CMK (cell line): ENCODE data around the gene ID1.
"Not testable (repeated sequence)": the region's sequence is repeated elsewhere in the genome, so short reads cannot be mapped to it uniquely, and the experiment has no call there.

Source experiments
- DNase-seq: peaks from one replicate; pipeline ENCODE4 v3.0.0-alpha.2; 2010; ENCODE audit warnings: low read depth

ID1 gene

DNA sequence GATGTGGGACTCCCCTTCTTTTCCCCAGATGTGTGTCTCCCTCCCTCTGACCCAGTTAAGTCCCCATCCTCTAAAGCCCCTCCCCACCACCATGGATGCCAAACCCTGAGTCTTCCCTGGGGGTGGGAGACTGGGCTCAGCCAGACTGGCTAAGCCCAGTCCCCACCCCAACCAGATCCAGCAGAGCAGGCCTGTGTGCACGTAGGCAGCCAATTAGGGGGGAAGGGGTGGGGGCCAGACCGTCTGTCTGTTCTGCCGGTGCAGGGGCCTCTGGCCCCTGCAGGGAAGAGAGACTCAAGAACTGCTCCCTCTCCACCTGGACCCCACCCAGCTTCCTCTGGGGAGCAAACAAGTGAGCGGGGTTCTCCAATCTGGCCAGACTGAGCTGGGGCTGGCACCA lies 33.2 kb downstream of the ID1 start:
- no peak for DNase-seq

GRCh38 chr20:31638816-31639215 lies 33.7 kb downstream of the ID1 start:
- no peak for DNase-seq

DNA sequence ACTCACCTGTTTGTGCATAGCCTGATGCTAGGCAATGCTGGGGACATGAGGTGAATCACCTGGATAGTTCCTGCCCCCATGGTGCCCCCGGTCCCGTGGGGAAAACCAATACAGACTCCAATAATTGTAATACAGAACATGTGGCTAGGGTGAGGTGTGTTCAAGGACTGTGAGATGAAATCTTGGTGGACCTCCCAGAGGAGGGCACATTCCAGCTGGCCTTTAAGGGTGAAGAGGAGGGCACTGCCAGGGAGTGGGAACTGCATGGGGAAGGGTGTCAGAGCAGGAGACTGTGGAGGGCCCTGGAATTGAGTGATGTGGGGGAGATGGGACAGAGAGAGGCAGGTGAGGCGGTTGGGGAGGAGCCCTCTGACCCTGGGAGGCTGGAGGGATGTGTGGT lies 35.2 kb downstream of the ID1 start:
- no peak for DNase-seq

DNA sequence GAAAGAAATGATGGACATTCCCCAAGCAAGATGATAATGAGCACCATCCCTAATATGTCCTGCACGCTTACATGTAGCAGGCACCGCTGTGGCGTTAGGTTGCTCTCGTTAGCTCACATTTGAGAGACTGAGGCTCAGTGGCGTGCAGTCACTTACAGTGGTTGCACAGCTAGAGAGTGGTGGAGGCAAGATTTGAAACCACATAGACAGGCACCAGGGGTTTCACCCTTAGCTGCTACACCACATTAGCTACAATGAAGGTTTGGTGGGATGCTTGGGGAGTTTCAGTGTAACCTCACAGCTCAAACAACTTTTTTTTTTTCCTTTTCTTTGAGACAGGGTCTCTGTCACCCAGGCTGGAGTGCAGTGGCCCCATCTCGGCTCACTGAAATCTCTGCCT lies 36.3 kb downstream of the ID1 start:
- DNase-seq: no peak

DNA sequence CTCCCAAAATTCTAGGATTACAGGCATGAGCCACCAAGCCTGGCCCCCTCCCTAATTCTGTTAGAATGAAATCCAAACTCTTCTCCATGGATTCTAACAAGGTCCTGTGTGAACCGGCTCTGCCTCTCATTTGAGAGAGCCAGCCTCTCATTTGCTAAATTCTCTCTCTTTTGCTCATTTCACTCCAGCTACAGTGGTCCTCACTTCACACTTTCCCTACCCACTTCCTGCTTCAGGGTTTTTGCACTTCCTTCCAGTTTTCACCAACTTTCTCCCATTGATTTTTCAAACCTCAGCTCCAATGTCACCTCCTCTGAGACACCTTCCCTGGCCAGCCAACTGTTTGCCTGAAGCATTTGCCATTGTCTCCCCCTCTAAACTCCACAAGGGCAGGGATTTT lies 37.7 kb downstream of the ID1 start:
- DNase-seq: no peak

GRCh38 chr20:31643522-31643921 lies 38.4 kb downstream of the ID1 start:
- DNase-seq: no peak

- DNase-seq: no peak
Measured at GRCh38 chr20:31644701-31645100, 39.6 kb downstream of the ID1 start.

GRCh38 chr20:31648104-31648503 lies 43.0 kb downstream of the ID1 start:
- not testable (repeated sequence) for DNase-seq

GRCh38 chr20:31652917-31653396 lies 47.9 kb downstream of the ID1 start:
- no peak for DNase-seq

GRCh38 chr20:31653561-31653960 lies 48.5 kb downstream of the ID1 start:
- no peak for DNase-seq

GRCh38 chr20:31654534-31654933 lies 49.4 kb downstream of the ID1 start:
- no peak for DNase-seq
